HEK293 (cell line): ENCODE data around the gene DPP9.
"Not testable (repeated sequence)": the region's sequence is repeated elsewhere in the genome, so short reads cannot be mapped to it uniquely, and the experiment has no call there.

Experiments
- CTCF ChIA-PET: fragments of 350-600 bp; formaldehyde crosslinking; extraction: SDS; loops from one replicate; lab custom pipeline; 2021; ENCODE audit warnings: antibody characterized with exemption; lab: Yijun Ruan, JAX
- POLR2A ChIA-PET: fragments of 300-600 bp; formaldehyde crosslinking; extraction: SDS; loops from one replicate; lab custom pipeline; 2020; ENCODE audit warnings: antibody characterized with exemption, inconsistent platforms; lab: Yijun Ruan, JAX
- H3K27ac ChIP-seq: fragments of 200-500 bp; sonication (Bioruptor generic); 2 replicates; pipeline ENCODE4 v1.5.1; 2014; ENCODE audit warnings: low read depth, low read length, control low read depth, inconsistent platforms; ENCODE audit errors: extremely low read depth
- H3K36me3 ChIP-seq, 2 experiments: fragments of 200-500 bp in 1 of 2; sonication (Bioruptor generic) in 1 of 2; 1 replicate in 1 of 2; 2 replicates in 1 of 2; pipeline ENCODE4 v1.5.1; 2014 to 2017; ENCODE audit warnings: inconsistent platforms in 2 of 2, low read length in 2 of 2; ENCODE audit not compliant: control insufficient read depth in 2 of 2, insufficient read depth in 1 of 2
- H3K4me1 ChIP-seq: fragments of 200-500 bp; sonication (Bioruptor generic); 2 replicates; pipeline ENCODE4 v1.5.1; 2014; ENCODE audit warnings: mild to moderate bottlenecking, low read length, inconsistent platforms; ENCODE audit not compliant: control insufficient read depth, insufficient read depth
- H3K4me3 ChIP-seq: 2 replicates; pipeline ENCODE4 v1.5.1; 2011; ENCODE audit warnings: low read depth, mild to moderate bottlenecking, control low read depth, low read length, moderate library complexity
- H3K9me3 ChIP-seq: fragments of 200-500 bp; sonication (Bioruptor generic); 2 replicates; pipeline ENCODE4 v1.5.1; 2014; ENCODE audit warnings: low read depth, low read length, inconsistent platforms; ENCODE audit not compliant: control insufficient read depth, insufficient read depth
- BCL11A ChIP-seq: fragments of 450-650 bp; formaldehyde crosslinking; IDR thresholded peaks from 2 replicates; pipeline ENCODE4 v1.5.1; 2016; ENCODE audit warnings: low read depth, missing biosample characterization, missing genetic modification characterization
- FEZF1 ChIP-seq: fragments of 450-650 bp; formaldehyde crosslinking; IDR thresholded peaks from 2 replicates; pipeline ENCODE4 v1.5.1; 2016; ENCODE audit warnings: missing biosample characterization, missing genetic modification characterization
- GFI1B ChIP-seq: fragments of 450-650 bp; formaldehyde crosslinking; IDR thresholded peaks from 2 replicates; pipeline ENCODE4 v1.5.1; 2016; ENCODE audit warnings: missing biosample characterization, missing genetic modification characterization
- GLIS2 ChIP-seq: fragments of 450-650 bp; formaldehyde crosslinking; IDR thresholded peaks from 2 replicates; pipeline ENCODE4 v1.5.1; 2016; ENCODE audit warnings: missing biosample characterization, missing genetic modification characterization
- MEIS1 ChIP-seq: sonication (generic); formaldehyde crosslinking; IDR thresholded peaks from 2 replicates; pipeline ENCODE4 v1.8.1; 2022; ENCODE audit warnings: missing genetic modification reagents, mild to moderate bottlenecking, borderline replicate concordance
- PRDM1 ChIP-seq: fragments of 450-650 bp; formaldehyde crosslinking; IDR thresholded peaks from 2 replicates; pipeline ENCODE4; 2016; ENCODE audit warnings: missing biosample characterization, missing genetic modification characterization
- SP7 ChIP-seq: fragments of 450-650 bp; formaldehyde crosslinking; IDR thresholded peaks from 2 replicates; pipeline ENCODE4 v1.5.1; 2016; ENCODE audit warnings: missing biosample characterization, missing genetic modification characterization
- ZBTB48 ChIP-seq: fragments of 450-650 bp; formaldehyde crosslinking; IDR thresholded peaks from 2 replicates; pipeline ENCODE4 v1.5.1; 2016; ENCODE audit warnings: missing biosample characterization, missing genetic modification characterization
- ZEB2 ChIP-seq: fragments of 450-650 bp; formaldehyde crosslinking; IDR thresholded peaks from 2 replicates; pipeline ENCODE4 v1.5.1; 2016; ENCODE audit warnings: missing biosample characterization, missing genetic modification characterization
- ZFHX2 ChIP-seq: fragments of 450-650 bp; formaldehyde crosslinking; conservative IDR thresholded peaks from 2 replicates; pipeline ENCODE4 v1.5.1; 2016; ENCODE audit warnings: missing biosample characterization, missing genetic modification characterization
- ZFP41 ChIP-seq: fragments of 450-650 bp; formaldehyde crosslinking; IDR thresholded peaks from 2 replicates; pipeline ENCODE4 v1.5.1; 2016; ENCODE audit warnings: missing biosample characterization, missing genetic modification characterization, borderline replicate concordance
- ZNF155 ChIP-seq: fragments of 450-650 bp; formaldehyde crosslinking; IDR thresholded peaks from 2 replicates; pipeline ENCODE4 v1.5.1; 2016; ENCODE audit warnings: missing biosample characterization, missing genetic modification characterization
- ZNF311 ChIP-seq: fragments of 450-650 bp; formaldehyde crosslinking; IDR thresholded peaks from 2 replicates; pipeline ENCODE4 v1.5.1; 2017; ENCODE audit warnings: missing biosample characterization, missing genetic modification characterization, borderline replicate concordance
- ZNF366 ChIP-seq: fragments of 450-650 bp; formaldehyde crosslinking; conservative IDR thresholded peaks from 2 replicates; pipeline ENCODE4 v1.5.1; 2016; ENCODE audit warnings: missing biosample characterization, missing genetic modification characterization
- ZNF549 ChIP-seq: fragments of 450-650 bp; IDR thresholded peaks from 2 replicates; pipeline ENCODE4 v1.5.1; 2018; ENCODE audit warnings: missing biosample characterization, missing genetic modification characterization, mild to moderate bottlenecking, inconsistent platforms, moderate library complexity
- ZNF600 ChIP-seq: fragments of 450-650 bp; formaldehyde crosslinking; IDR thresholded peaks from 2 replicates; pipeline ENCODE4 v1.5.1; 2016; ENCODE audit warnings: missing biosample characterization, missing genetic modification characterization
- ZNF610 ChIP-seq: fragments of 450-650 bp; formaldehyde crosslinking; IDR thresholded peaks from 2 replicates; pipeline ENCODE4 v1.5.1; 2016; ENCODE audit warnings: missing biosample characterization, missing genetic modification characterization, borderline replicate concordance
- ZNF629 ChIP-seq: fragments of 450-650 bp; formaldehyde crosslinking; IDR thresholded peaks from 2 replicates; pipeline ENCODE4 v1.5.1; 2017; ENCODE audit warnings: missing biosample characterization, missing genetic modification characterization
- ZNF670 ChIP-seq: fragments of 450-650 bp; formaldehyde crosslinking; IDR thresholded peaks from 2 replicates; pipeline ENCODE4 v1.5.1; 2016; ENCODE audit warnings: missing biosample characterization, missing genetic modification characterization, low read depth
- ZNF747 ChIP-seq: fragments of 450-650 bp; formaldehyde crosslinking; IDR thresholded peaks from 2 replicates; pipeline ENCODE4 v1.5.1; 2016; ENCODE audit warnings: missing biosample characterization, missing genetic modification characterization
- ZXDB ChIP-seq: fragments of 450-650 bp; formaldehyde crosslinking; IDR thresholded peaks from 2 replicates; pipeline ENCODE4 v1.5.1; 2016; ENCODE audit warnings: missing biosample characterization, missing genetic modification characterization
- TF ChIP-seq, protein P1 (sequence below): fragments of 450-650 bp; formaldehyde crosslinking; IDR thresholded peaks from 2 replicates; pipeline ENCODE4 v1.5.1; 2016; ENCODE audit warnings: missing biosample characterization, missing genetic modification characterization
- TF ChIP-seq, protein P2 (sequence below): fragments of 450-650 bp; formaldehyde crosslinking; IDR thresholded peaks from 2 replicates; pipeline ENCODE4 v1.5.1; 2017; ENCODE audit warnings: missing biosample characterization, missing genetic modification characterization
- TF ChIP-seq, protein P3 (sequence below): fragments of 450-650 bp; formaldehyde crosslinking; IDR thresholded peaks from 2 replicates; pipeline ENCODE4 v1.5.1; 2016; ENCODE audit warnings: missing biosample characterization, missing genetic modification characterization
- TF ChIP-seq, protein P4 (sequence below): sonication (generic); formaldehyde crosslinking; IDR thresholded peaks from 2 replicates; pipeline ENCODE4 v1.8.1; 2022; ENCODE audit warnings: mild to moderate bottlenecking, moderate library complexity, missing genetic modification reagents
- TF ChIP-seq, protein P5 (sequence below): fragments of 450-650 bp; formaldehyde crosslinking; IDR thresholded peaks from 2 replicates; pipeline ENCODE4 v1.5.1; 2017; ENCODE audit warnings: missing biosample characterization, missing genetic modification characterization

Gene DPP9

DNA sequence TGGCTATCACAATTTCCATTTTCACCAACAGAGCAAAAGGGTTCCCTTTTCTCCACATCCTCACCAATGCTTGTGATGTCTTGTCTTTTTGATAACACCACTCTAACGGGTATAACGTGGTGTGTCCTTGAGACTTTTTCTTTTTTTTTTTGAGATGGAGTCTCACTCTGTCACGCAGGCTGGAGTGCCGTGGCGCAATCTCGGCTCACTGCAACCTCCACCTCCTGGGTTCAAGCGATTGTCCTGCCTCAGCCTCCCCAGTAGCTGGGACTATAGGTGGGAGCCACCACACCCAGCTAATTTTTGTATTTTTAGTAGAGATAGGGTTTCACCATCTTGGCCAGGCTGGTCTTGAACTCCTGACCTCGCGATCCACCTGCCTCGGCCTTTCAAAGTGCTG is 21.5 kb upstream of the DPP9 start:
- not testable (repeated sequence) for H3K27ac ChIP-seq, H3K36me3 ChIP-seq
- CTCF ChIA-PET = interaction anchor here (1.5 to 3.0 kb wide), 2 partner anchors 13 to 46 kb away, joined by 4 to 15 read pairs; partner anchors contain the start of gene FEM1A
- peak; percentile 8; the same call in 1 of the 2 replicates for TF ChIP-seq ZNF600
- TF ChIP-seq, all 188 proteins: peak for 1; not testable (repeated sequence) for 187
- H3K4me1 ChIP-seq, H3K9me3 ChIP-seq, POLR2A ChIA-PET, H3K4me3 ChIP-seq: not testable (repeated sequence)

DNA sequence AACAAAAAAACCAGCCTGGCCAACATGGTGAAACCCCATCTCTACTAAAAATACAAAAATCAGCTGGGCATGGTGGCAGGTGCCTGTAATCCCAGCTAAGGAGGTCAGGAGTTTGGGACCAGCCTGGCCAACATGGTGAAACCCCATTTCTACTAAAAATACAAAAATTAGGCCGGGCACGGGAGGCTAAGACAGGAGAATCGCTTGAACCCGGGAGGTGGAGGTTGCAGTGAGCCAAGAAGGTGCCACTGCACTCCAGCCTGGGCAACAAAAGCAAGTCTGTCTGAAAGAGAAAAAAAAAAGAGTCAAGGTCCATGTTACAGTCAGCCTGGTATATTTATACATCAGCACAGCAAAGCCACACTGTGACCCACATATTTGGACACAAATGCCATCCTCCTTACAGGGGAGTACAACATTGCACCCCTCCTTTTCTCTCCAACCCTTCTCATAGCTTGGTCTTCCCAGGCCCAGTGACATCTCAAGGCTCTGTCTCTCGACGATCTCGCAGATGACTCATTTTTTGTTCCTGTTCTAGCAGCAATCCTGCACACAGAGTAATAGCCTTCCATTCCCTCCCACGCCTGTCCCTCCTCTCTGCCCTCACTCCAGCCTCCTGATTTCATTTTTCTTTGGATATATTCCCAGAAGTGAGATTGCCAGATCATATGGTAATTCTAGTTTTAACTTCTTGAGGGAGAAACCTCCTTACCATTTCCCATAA is 21.0 kb upstream of the DPP9 start:
- Histone ChIP-seq H3K4me3 (no peak overlapping the region), H3K4me1 (no peaks in the 10 kb centered on the region), H3K36me3 (no peaks in the 10 kb centered on the region), H3K27ac (no peak overlapping the region), H3K9me3 (no peaks in the 10 kb centered on the region)
- ChIA-PET POLR2A (no interaction called here), CTCF (interaction anchor here (1.5 to 3.0 kb wide), 2 partner anchors 13 to 46 kb away, joined by 4 to 15 read pairs; partner anchors contain the start of gene FEM1A)
- TF ChIP-seq ZEB2 (tag by site-specific recombination) (peak; percentile 62), GLIS2 (tag by site-specific recombination) (no peak), ZNF670 (tag by site-specific recombination) (no peak), ZNF629 (tag by site-specific recombination) (no peak), ZNF610 (tag by site-specific recombination) (no peak), ZNF747 (tag by site-specific recombination) (no peak), FEZF1 (tag by site-specific recombination) (no peak), SP7 (tag by site-specific recombination) (peak; percentile 67), ZXDB (tag by site-specific recombination) (no peak), ZNF311 (no peak), GFI1B (tag by site-specific recombination) (no peak), ZNF549 (tag by site-specific recombination) (no peak), MEIS1 (CRISPR knock-in tag) (no peak), ZBTB48 (no peak), BCL11A (tag by site-specific recombination) (no peak), ZNF600 (peak; percentile 98), ZFHX2 (tag by site-specific recombination) (peak; percentile 86), ZNF155 (tag by site-specific recombination) (no peak), ZNF366 (tag by site-specific recombination) (peak; percentile 23; the same call in 1 of the 2 replicates), ZFP41 (tag by site-specific recombination) (no peak), PRDM1 (tag by site-specific recombination) (peak; percentile 85)
- TF ChIP-seq, protein P1, sequence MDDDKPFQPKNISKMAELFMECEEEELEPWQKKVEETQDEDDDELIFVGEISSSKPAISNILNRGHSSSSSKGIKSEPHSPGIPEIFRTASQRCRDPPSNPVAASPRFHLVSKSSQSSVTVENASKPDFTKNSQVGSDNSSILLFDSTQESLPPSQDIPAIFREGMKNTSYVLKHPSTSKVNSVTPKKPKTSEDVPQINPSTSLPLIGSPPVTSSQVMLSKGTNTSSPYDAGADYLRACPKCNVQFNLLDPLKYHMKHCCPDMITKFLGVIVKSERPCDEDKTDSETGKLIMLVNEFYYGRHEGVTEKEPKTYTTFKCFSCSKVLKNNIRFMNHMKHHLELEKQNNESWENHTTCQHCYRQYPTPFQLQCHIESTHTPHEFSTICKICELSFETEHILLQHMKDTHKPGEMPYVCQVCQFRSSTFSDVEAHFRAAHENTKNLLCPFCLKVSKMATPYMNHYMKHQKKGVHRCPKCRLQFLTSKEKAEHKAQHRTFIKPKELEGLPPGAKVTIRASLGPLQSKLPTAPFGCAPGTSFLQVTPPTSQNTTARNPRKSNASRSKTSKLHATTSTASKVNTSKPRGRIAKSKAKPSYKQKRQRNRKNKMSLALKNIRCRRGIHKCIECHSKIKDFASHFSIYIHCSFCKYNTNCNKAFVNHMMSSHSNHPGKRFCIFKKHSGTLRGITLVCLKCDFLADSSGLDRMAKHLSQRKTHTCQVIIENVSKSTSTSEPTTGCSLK (tag by site-specific recombination) = no peak
- TF ChIP-seq, protein P2, sequence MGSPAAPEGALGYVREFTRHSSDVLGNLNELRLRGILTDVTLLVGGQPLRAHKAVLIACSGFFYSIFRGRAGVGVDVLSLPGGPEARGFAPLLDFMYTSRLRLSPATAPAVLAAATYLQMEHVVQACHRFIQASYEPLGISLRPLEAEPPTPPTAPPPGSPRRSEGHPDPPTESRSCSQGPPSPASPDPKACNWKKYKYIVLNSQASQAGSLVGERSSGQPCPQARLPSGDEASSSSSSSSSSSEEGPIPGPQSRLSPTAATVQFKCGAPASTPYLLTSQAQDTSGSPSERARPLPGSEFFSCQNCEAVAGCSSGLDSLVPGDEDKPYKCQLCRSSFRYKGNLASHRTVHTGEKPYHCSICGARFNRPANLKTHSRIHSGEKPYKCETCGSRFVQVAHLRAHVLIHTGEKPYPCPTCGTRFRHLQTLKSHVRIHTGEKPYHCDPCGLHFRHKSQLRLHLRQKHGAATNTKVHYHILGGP (tag by site-specific recombination) = no peak
- TF ChIP-seq, protein P3, sequence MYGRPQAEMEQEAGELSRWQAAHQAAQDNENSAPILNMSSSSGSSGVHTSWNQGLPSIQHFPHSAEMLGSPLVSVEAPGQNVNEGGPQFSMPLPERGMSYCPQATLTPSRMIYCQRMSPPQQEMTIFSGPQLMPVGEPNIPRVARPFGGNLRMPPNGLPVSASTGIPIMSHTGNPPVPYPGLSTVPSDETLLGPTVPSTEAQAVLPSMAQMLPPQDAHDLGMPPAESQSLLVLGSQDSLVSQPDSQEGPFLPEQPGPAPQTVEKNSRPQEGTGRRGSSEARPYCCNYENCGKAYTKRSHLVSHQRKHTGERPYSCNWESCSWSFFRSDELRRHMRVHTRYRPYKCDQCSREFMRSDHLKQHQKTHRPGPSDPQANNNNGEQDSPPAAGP = peak; percentile 72
- TF ChIP-seq, protein P4, sequence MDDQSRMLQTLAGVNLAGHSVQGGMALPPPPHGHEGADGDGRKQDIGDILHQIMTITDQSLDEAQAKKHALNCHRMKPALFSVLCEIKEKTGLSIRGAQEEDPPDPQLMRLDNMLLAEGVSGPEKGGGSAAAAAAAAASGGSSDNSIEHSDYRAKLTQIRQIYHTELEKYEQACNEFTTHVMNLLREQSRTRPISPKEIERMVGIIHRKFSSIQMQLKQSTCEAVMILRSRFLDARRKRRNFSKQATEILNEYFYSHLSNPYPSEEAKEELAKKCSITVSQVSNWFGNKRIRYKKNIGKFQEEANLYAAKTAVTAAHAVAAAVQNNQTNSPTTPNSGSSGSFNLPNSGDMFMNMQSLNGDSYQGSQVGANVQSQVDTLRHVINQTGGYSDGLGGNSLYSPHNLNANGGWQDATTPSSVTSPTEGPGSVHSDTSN (CRISPR knock-in tag) = no peak
- TF ChIP-seq, protein P5, sequence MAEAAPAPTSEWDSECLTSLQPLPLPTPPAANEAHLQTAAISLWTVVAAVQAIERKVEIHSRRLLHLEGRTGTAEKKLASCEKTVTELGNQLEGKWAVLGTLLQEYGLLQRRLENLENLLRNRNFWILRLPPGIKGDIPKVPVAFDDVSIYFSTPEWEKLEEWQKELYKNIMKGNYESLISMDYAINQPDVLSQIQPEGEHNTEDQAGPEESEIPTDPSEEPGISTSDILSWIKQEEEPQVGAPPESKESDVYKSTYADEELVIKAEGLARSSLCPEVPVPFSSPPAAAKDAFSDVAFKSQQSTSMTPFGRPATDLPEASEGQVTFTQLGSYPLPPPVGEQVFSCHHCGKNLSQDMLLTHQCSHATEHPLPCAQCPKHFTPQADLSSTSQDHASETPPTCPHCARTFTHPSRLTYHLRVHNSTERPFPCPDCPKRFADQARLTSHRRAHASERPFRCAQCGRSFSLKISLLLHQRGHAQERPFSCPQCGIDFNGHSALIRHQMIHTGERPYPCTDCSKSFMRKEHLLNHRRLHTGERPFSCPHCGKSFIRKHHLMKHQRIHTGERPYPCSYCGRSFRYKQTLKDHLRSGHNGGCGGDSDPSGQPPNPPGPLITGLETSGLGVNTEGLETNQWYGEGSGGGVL (tag by site-specific recombination) = peak; percentile 86
